Activated naive CD4-positive, alpha-beta T cell treated with anti-CD3 and anti-CD28 coated beads for 36 hours (primary cell): ENCODE measurements around the gene ORC5. TPM values are rescaled to one million over a fixed set of nuclear protein-coding genes. Genes with fewer than 3 reads are reported as not detected.
A peak's percentile ranks its signal among the peaks of the same experiment; 100 is the strongest.
"Not testable (repeated sequence)": the region's sequence is repeated elsewhere in the genome, so short reads cannot be mapped to it uniquely, and the experiment has no call there.

Source experiments
- CTCF ChIA-PET: fragments of 350-600 bp; sonication (Branson Sonifier 250); formaldehyde crosslinking; loops from one replicate; lab custom pipeline; 2021; ENCODE audit warnings: antibody characterized with exemption; lab: Charles Lee
- DNase-seq: peaks from one replicate; pipeline ENCODE4 v3.0.0-alpha.2; 2020
- H3K27ac Mint-ChIP-seq: one replicate; pipeline ENCODE4 v1.8.0; 2021; ENCODE audit warnings: mild to moderate bottlenecking, mixed read lengths
- H3K27me3 Mint-ChIP-seq: one replicate; pipeline ENCODE4 v1.8.0; 2021; ENCODE audit warnings: low read depth, mixed read lengths
- H3K36me3 Mint-ChIP-seq: one replicate; pipeline ENCODE4 v1.8.0; 2021; ENCODE audit warnings: low read depth, mixed read lengths
- H3K4me1 Mint-ChIP-seq: one replicate; pipeline ENCODE4 v1.8.0; 2021; ENCODE audit warnings: low read depth, mixed read lengths
- H3K4me3 Mint-ChIP-seq: one replicate; pipeline ENCODE4 v1.8.0; 2021; ENCODE audit warnings: mild to moderate bottlenecking, moderate library complexity, mixed read lengths
- H3K9me3 Mint-ChIP-seq: one replicate; pipeline ENCODE4 v1.8.0; 2021; ENCODE audit warnings: mixed read lengths
- intact Hi-C: fragments of 100-400 bp; cut with micrococcal nuclease; formaldehyde crosslinking; loops from one replicate; pipeline ENCODE4 v1.15.1; 2023
- total RNA-seq, 2 experiments: library from RNA; stranded (reverse); gene quantifications; one replicate each; pipeline ENCODE4 v1.2.3, GENCODE V29; 2021

Gene ORC5
- 10 to 100 TPM; 19.9 to 21.2 TPM for total RNA-seq

- CTCF ChIA-PET = interaction anchor here (1.6 kb wide), 1 partner anchor 23 kb away, joined by 9 read pairs; no protein-coding TSS in a partner anchor
- no peaks in the 10 kb centered on the region for H3K9me3 Mint-ChIP-seq
- peak within 1 kb of the TSS; percentile 91 for H3K27ac Mint-ChIP-seq
- H3K36me3 Mint-ChIP-seq = peaks cover 9% of the 10 kb centered on the region
- peak within 1 kb of the TSS; percentile 93 for H3K4me3 Mint-ChIP-seq
- H3K4me1 Mint-ChIP-seq = peaks cover 28% of the 10 kb centered on the region
- H3K27me3 Mint-ChIP-seq = peaks cover 8% of the 10 kb centered on the region
- peak; percentile 80 for DNase-seq
- intact Hi-C loops = loop anchor here (1.0 to 10.0 kb wide), 4 partner anchors 866 to 1324 kb away; partner anchors contain the start of genes ARMC10, DNAJC2, FBXL13 and PMPCB
Measured at GRCh38 chr7:104207731-104208420, at the start of gene ORC5. Gene ORC5, minus strand, starts transcription at chr7:104208013. Its CDS starts 109 bp downstream, at chr7:104207904.

- DNase-seq = no peak
- intact Hi-C loops = no loop called here
- H3K27ac Mint-ChIP-seq = no peak overlapping the region
- H3K27me3 Mint-ChIP-seq = peaks cover 5% of the 10 kb centered on the region
- H3K4me3 Mint-ChIP-seq = no peak overlapping the region
- CTCF ChIA-PET = no interaction called here
- no peaks in the 10 kb centered on the region for H3K36me3 Mint-ChIP-seq
- no peaks in the 10 kb centered on the region for H3K4me1 Mint-ChIP-seq
- no peaks in the 10 kb centered on the region for H3K9me3 Mint-ChIP-seq
Measured at GRCh38 chr7:104255616-104256015, 47.8 kb upstream of the ORC5 start.

GRCh38 chr7:104255194-104255593 is 47.4 kb upstream of the ORC5 start:
- intact Hi-C loops = no loop called here
- Mint-ChIP-seq H3K27ac (no peak overlapping the region), H3K4me3 (no peak overlapping the region), H3K36me3 (no peaks in the 10 kb centered on the region), H3K4me1 (no peaks in the 10 kb centered on the region), H3K9me3 (no peaks in the 10 kb centered on the region), H3K27me3 (peaks cover 6% of the 10 kb centered on the region)
- DNase-seq = no peak
- CTCF ChIA-PET = no interaction called here

- intact Hi-C loops = no loop called here
- DNase-seq = no peak
- no peaks in the 10 kb centered on the region for H3K4me1 Mint-ChIP-seq
- CTCF ChIA-PET = no interaction called here
- no peak overlapping the region for H3K27ac Mint-ChIP-seq
- H3K36me3 Mint-ChIP-seq = no peaks in the 10 kb centered on the region
- H3K27me3 Mint-ChIP-seq = peaks cover 8% of the 10 kb centered on the region
- H3K9me3 Mint-ChIP-seq = no peaks in the 10 kb centered on the region
- H3K4me3 Mint-ChIP-seq = no peak overlapping the region
Measured at GRCh38 chr7:104254696-104255095, 46.9 kb upstream of the ORC5 start.

- H3K36me3 Mint-ChIP-seq = no peaks in the 10 kb centered on the region
- CTCF ChIA-PET = no interaction called here
- no peaks in the 10 kb centered on the region for H3K9me3 Mint-ChIP-seq
- intact Hi-C loops = no loop called here
- no peaks in the 10 kb centered on the region for H3K4me1 Mint-ChIP-seq
- peaks cover 10% of the 10 kb centered on the region for H3K27me3 Mint-ChIP-seq
- no peak overlapping the region for H3K27ac Mint-ChIP-seq
- H3K4me3 Mint-ChIP-seq = no peak overlapping the region
- DNase-seq = no peak
Measured at GRCh38 chr7:104252409-104253134, 44.8 kb upstream of the ORC5 start.

GRCh38 chr7:104242638-104243037 is 34.8 kb upstream of the ORC5 start:
- no peak for DNase-seq
- Mint-ChIP-seq H3K4me3 (no peak overlapping the region), H3K36me3 (no peaks in the 10 kb centered on the region), H3K4me1 (no peaks in the 10 kb centered on the region), H3K27ac (no peak overlapping the region), H3K27me3 (peaks cover 39% of the 10 kb centered on the region), H3K9me3 (no peaks in the 10 kb centered on the region)
- intact Hi-C loops = no loop called here
- CTCF ChIA-PET = no interaction called here

- DNase-seq = no peak
- intact Hi-C loops = no loop called here
- CTCF ChIA-PET = interaction anchor here (0.7 to 2.2 kb wide), 2 partner anchors 10 to 378 kb away, joined by 3 to 12 read pairs; no protein-coding TSS in a partner anchor
- no peaks in the 10 kb centered on the region for H3K36me3 Mint-ChIP-seq
- H3K9me3 Mint-ChIP-seq = no peaks in the 10 kb centered on the region
- H3K4me3 Mint-ChIP-seq = no peak overlapping the region
- H3K27ac Mint-ChIP-seq = no peak overlapping the region
- peaks cover 34% of the 10 kb centered on the region for H3K27me3 Mint-ChIP-seq
- H3K4me1 Mint-ChIP-seq = no peaks in the 10 kb centered on the region
Measured at GRCh38 chr7:104241538-104242209, 33.9 kb upstream of the ORC5 start.

- Mint-ChIP-seq H3K4me1 (no peaks in the 10 kb centered on the region), H3K36me3 (no peaks in the 10 kb centered on the region), H3K9me3 (no peaks in the 10 kb centered on the region), H3K27ac (no peak overlapping the region), H3K27me3 (peaks cover 30% of the 10 kb centered on the region), H3K4me3 (no peak overlapping the region)
- no peak for DNase-seq
- intact Hi-C loops = no loop called here
- CTCF ChIA-PET = interaction anchor here (0.7 to 2.2 kb wide), 2 partner anchors 10 to 378 kb away, joined by 3 to 12 read pairs; no protein-coding TSS in a partner anchor
Measured at GRCh38 chr7:104241135-104241534, 33.3 kb upstream of the ORC5 start.

- Mint-ChIP-seq H3K36me3 (no peaks in the 10 kb centered on the region), H3K27ac (no peak overlapping the region), H3K4me3 (no peak overlapping the region), H3K4me1 (no peaks in the 10 kb centered on the region), H3K9me3 (no peaks in the 10 kb centered on the region), H3K27me3 (peaks cover 29% of the 10 kb centered on the region)
- no peak for DNase-seq
- intact Hi-C loops = no loop called here
- CTCF ChIA-PET = interaction anchor here (2.2 kb wide), 1 partner anchor 9 kb away, joined by 12 read pairs; no protein-coding TSS in a partner anchor
Measured at GRCh38 chr7:104240401-104240800, 32.6 kb upstream of the ORC5 start.

- H3K27me3 Mint-ChIP-seq = peaks cover 20% of the 10 kb centered on the region
- H3K27ac Mint-ChIP-seq, H3K4me3 Mint-ChIP-seq, DNase-seq, H3K4me1 Mint-ChIP-seq, H3K36me3 Mint-ChIP-seq, H3K9me3 Mint-ChIP-seq: not testable (repeated sequence)
- intact Hi-C loops = loop anchor here (10.0 kb wide), 1 partner anchor 390 kb away; no protein-coding TSS in a partner anchor
- CTCF ChIA-PET = interaction anchor here (0.6 kb wide), 1 partner anchor 1303 kb away, joined by 4 read pairs; no protein-coding TSS in a partner anchor
Measured at GRCh38 chr7:104234990-104235389, 27.2 kb upstream of the ORC5 start.

GRCh38 chr7:104231054-104232046 is 23.5 kb upstream of the ORC5 start:
- Mint-ChIP-seq H3K4me1 (no peaks in the 10 kb centered on the region), H3K36me3 (no peaks in the 10 kb centered on the region), H3K27ac (no peak overlapping the region), H3K27me3 (peaks cover 14% of the 10 kb centered on the region), H3K4me3 (no peak overlapping the region), H3K9me3 (no peaks in the 10 kb centered on the region)
- intact Hi-C loops = loop anchor here (1.0 to 10.0 kb wide), 5 partner anchors 36 to 687 kb away; no protein-coding TSS in a partner anchor
- CTCF ChIA-PET = interaction anchor here (0.5 to 4.5 kb wide), 23 partner anchors 9 to 688 kb away, joined by 3 to 28 read pairs (median 3); no protein-coding TSS in a partner anchor
- DNase-seq = peak; percentile 56
